ENCODE results near the gene NCSTN.

NCSTN gene

DNA sequence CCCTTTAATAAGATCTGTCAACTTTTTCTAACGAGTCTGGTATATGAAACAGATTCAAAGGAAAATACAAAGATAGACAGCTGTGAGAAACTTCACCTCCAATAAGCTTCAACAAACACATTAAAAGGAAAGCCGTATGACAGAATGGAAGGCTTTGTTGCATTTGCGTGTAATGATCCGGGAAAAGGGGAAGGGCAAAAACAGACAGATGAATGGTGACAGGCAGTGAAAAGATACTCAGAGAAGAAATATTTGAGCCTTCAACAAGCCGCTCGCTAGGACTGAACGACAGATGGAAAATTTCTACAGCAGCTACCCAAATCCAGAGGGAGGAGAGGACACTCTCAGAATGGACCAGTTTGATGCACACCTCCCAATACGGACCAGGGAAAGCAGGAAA, 15.0 kb upstream of the NCSTN start:
- H3K4me3 ChIP-seq (ENCODE audit: low read depth, low read length), result no peak overlapping the region
- no peak overlapping the region for H3K9ac ChIP-seq (ENCODE audit: low read depth, low read length)
- H3K4me1 ChIP-seq (ENCODE audit: control insufficient read depth, insufficient read depth, low read length), result no peaks in the 10 kb centered on the region
- no peaks in the 10 kb centered on the region for H3K27me3 ChIP-seq (ENCODE audit: control insufficient read depth, insufficient read depth, low read length)
- H3K9me3 ChIP-seq (ENCODE audit: control insufficient read depth, insufficient read depth, low read length), result no peaks in the 10 kb centered on the region
- H3K36me3 ChIP-seq (ENCODE audit: control insufficient read depth, insufficient read depth, low read length), result peaks cover 22% of the 10 kb centered on the region

DNA sequence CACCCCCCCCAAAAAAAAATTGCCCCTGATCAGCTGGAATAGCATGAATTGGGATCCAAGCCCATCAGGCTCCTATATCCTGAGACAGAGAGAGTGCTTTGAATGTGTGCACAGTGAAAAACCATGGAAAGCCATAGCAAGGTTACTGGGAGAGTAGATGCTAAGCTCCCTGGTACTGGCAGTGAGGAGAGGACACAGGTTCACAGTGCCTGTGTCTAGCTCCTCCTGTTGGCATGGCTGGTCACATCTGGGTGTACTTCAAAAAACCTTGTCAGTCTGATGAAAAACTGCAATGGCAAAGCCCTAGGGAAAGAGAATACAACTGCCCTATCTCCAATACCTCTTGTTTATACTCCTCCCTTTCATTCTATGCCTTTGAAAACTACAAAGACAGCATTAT, 13.1 kb upstream of the NCSTN start:
- Histone ChIP-seq H3K4me3 (ENCODE audit: low read depth, low read length) (no peak overlapping the region), H3K27me3 (ENCODE audit: control insufficient read depth, insufficient read depth, low read length) (no peaks in the 10 kb centered on the region), H3K4me1 (ENCODE audit: control insufficient read depth, insufficient read depth, low read length) (no peaks in the 10 kb centered on the region), H3K36me3 (ENCODE audit: control insufficient read depth, insufficient read depth, low read length) (peaks cover 23% of the 10 kb centered on the region), H3K9me3 (ENCODE audit: control insufficient read depth, insufficient read depth, low read length) (no peaks in the 10 kb centered on the region), H3K9ac (ENCODE audit: low read depth, low read length) (no peak overlapping the region)

DNA sequence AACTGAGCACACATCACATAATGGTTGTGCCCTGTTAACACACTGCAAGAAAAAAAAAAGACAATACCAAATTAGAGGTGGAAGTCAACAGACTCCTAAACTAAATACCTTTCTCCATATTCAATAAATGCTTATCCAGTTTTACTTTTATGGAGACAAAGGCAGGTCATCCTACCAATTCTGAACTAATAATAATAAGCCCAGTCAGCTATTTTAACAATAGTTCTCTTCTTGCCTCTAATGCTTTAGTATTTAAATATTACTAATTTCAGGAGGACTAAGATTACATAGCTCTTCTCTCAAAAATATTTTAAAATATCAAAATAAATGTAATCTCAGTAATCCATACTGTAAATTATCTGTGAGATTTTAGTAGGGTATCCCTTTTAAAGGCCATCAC, 10.7 kb upstream of the NCSTN start:
- no peak overlapping the region for H3K9ac ChIP-seq (ENCODE audit: low read depth, low read length)

DNA sequence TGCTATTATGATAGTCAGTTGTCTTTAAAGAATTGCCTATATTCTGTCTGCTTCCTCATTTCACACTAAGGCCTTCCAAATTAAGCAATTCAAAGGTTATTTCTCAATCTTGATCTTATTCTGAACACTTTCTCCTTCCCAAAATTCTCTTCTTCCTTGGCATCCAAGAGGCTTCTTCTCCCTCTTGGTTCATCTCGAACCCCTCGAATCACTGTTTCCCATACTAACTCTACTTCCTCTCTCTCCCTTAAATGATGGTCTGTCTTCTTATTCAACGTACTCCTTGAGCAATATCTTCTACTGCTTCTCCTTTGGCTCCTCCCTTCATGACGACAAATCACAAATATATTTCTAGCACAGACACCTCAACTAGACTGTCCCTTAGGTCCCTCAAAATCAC, 4.6 kb upstream of the NCSTN start:
- peaks cover 17% of the 10 kb centered on the region for H3K36me3 ChIP-seq (ENCODE audit: control insufficient read depth, insufficient read depth, low read length)
- H3K27me3 ChIP-seq (ENCODE audit: control insufficient read depth, insufficient read depth, low read length), result no peaks in the 10 kb centered on the region
- no peak overlapping the region for H3K4me3 ChIP-seq (ENCODE audit: low read depth, low read length)
- peaks cover 2% of the 10 kb centered on the region for H3K4me1 ChIP-seq (ENCODE audit: control insufficient read depth, insufficient read depth, low read length)
- H3K9ac ChIP-seq (ENCODE audit: low read depth, low read length), result no peak overlapping the region
- no peaks in the 10 kb centered on the region for H3K9me3 ChIP-seq (ENCODE audit: control insufficient read depth, insufficient read depth, low read length)

More for the DNA sequence above, 10.7 kb upstream of the NCSTN start:
- peaks cover 18% of the 10 kb centered on the region for H3K36me3 ChIP-seq (ENCODE audit: control insufficient read depth, insufficient read depth, low read length)
- H3K4me1 ChIP-seq (ENCODE audit: control insufficient read depth, insufficient read depth, low read length), result no peaks in the 10 kb centered on the region
- no peaks in the 10 kb centered on the region for H3K9me3 ChIP-seq (ENCODE audit: control insufficient read depth, insufficient read depth, low read length)
- H3K4me3 ChIP-seq (ENCODE audit: low read depth, low read length), result no peak overlapping the region
- no peaks in the 10 kb centered on the region for H3K27me3 ChIP-seq (ENCODE audit: control insufficient read depth, insufficient read depth, low read length)

DNA sequence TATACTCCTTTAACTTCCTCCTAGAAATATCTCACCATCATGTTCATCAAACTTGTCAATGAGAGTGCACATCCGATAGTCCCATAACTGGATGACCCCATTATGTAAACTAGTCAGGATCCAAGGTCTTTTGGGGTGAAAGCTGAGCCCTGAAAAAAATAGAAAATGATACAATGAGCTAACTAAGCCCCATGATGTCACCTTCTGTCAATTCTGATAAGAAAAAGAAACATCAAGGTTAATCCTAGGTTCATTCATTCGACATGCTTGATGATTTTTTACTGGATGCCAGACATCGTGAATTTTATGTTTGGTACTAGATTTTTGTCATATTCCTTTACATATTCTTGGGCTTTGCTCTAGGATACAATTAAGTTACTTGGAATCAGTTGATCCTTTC, 3.0 kb upstream of the NCSTN start:
- H3K27me3 ChIP-seq (ENCODE audit: control insufficient read depth, insufficient read depth, low read length), result no peaks in the 10 kb centered on the region
- peaks cover 2% of the 10 kb centered on the region for H3K4me1 ChIP-seq (ENCODE audit: control insufficient read depth, insufficient read depth, low read length)
- no peaks in the 10 kb centered on the region for H3K9me3 ChIP-seq (ENCODE audit: control insufficient read depth, insufficient read depth, low read length)
- H3K4me3 ChIP-seq (ENCODE audit: low read depth, low read length), result no peak overlapping the region
- H3K36me3 ChIP-seq (ENCODE audit: control insufficient read depth, insufficient read depth, low read length), result peaks cover 14% of the 10 kb centered on the region
- no peak overlapping the region for H3K9ac ChIP-seq (ENCODE audit: low read depth, low read length)

DNA sequence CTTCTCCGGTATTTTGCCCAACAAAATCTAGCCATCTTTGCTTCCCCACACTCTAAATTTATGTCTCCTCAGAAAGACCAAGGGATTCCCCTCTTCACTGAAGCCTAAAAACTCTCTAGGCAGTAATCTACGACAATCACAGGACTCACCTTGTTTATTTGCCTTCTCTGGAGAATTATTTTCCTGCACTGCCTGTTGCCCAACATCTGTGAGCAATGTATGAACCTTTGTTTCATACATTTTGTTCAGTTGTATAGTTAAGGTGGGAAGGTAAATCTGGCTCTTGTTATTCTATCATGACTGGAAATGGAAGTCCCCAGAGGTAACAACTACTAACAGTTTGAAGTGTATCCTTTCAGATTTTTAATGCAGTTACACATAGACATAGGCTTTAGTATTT, 2.3 kb upstream of the NCSTN start:
- Histone ChIP-seq H3K9me3 (ENCODE audit: control insufficient read depth, insufficient read depth, low read length) (no peaks in the 10 kb centered on the region), H3K36me3 (ENCODE audit: control insufficient read depth, insufficient read depth, low read length) (peaks cover 14% of the 10 kb centered on the region), H3K9ac (ENCODE audit: low read depth, low read length) (no peak overlapping the region), H3K4me1 (ENCODE audit: control insufficient read depth, insufficient read depth, low read length) (peaks cover 2% of the 10 kb centered on the region), H3K27me3 (ENCODE audit: control insufficient read depth, insufficient read depth, low read length) (no peaks in the 10 kb centered on the region), H3K4me3 (ENCODE audit: low read depth, low read length) (peak overlapping the region; percentile 3)

DNA sequence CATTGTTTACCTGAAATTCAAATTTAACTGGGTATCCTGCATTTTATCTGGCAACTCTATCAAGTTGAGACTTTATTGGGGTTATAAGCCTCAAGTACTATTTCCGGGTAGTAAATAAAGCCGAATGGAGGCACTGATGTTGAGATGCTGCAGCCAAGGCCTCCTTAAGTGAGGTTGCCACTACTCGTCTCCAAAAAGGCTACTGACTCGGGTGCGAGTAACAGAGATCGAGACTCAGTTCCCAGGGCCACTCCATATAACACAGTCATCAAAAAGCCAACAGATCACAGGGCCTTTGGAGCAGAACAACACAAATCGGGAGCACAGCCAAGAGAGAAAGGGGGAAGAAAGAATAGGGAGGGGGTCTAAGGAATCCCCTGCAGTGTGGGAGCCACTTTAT, 657 bp upstream of the NCSTN start:
- Histone ChIP-seq H3K4me1 (ENCODE audit: control insufficient read depth, insufficient read depth, low read length) (peaks cover 2% of the 10 kb centered on the region), H3K9ac (ENCODE audit: low read depth, low read length) (peak overlapping the region; percentile 98), H3K9me3 (ENCODE audit: control insufficient read depth, insufficient read depth, low read length) (no peaks in the 10 kb centered on the region), H3K4me3 (ENCODE audit: low read depth, low read length) (peak overlapping the region; percentile 90), H3K27me3 (ENCODE audit: control insufficient read depth, insufficient read depth, low read length) (no peaks in the 10 kb centered on the region), H3K36me3 (ENCODE audit: control insufficient read depth, insufficient read depth, low read length) (peaks cover 20% of the 10 kb centered on the region)

DNA sequence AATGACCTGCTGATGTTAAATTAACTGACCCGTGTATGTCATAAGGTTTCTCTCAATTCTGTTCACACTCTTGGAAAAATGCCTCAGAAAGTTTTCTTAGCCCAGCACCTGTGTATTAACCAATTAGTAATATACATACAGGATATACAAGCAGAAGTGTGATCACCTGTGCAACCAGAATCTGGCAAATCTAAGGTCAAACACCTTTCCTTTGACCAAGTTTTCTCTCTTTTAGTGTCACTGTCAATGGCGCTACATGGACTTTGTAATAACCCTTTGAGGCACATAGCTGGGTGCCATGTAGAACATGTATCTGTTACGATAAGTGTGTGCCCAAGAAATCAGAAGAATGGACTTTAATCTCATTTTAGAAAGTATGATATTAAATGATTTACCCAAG, 1.1 kb downstream of the NCSTN start:
- Histone ChIP-seq H3K27me3 (ENCODE audit: control insufficient read depth, insufficient read depth, low read length) (no peaks in the 10 kb centered on the region), H3K9ac (ENCODE audit: low read depth, low read length) (peak overlapping the region; percentile 98), H3K9me3 (ENCODE audit: control insufficient read depth, insufficient read depth, low read length) (no peaks in the 10 kb centered on the region), H3K4me1 (ENCODE audit: control insufficient read depth, insufficient read depth, low read length) (peaks cover 2% of the 10 kb centered on the region), H3K4me3 (ENCODE audit: low read depth, low read length) (peak overlapping the region; percentile 90), H3K36me3 (ENCODE audit: control insufficient read depth, insufficient read depth, low read length) (peaks cover 18% of the 10 kb centered on the region)

DNA sequence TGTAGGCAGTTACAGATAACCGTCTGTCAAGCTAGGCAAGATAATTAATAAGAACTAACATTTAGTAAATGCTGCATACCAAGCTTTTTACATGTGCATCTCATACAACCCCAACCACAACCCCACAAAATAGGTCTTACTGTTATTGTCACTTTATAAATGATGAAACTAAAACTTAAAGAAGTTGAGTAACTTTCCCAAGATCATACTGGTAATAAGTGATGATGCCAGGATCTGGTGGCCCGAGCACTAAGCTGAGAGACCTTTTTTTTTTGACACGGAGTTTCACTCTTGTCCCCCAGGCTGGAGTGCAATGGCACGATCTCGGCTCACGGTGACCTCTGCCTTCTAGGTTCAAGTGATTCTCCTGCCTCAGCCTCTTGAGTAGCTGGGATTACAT, 1.8 kb downstream of the NCSTN start:
- Histone ChIP-seq H3K27me3 (ENCODE audit: control insufficient read depth, insufficient read depth, low read length) (no peaks in the 10 kb centered on the region), H3K36me3 (ENCODE audit: control insufficient read depth, insufficient read depth, low read length) (peaks cover 18% of the 10 kb centered on the region), H3K4me1 (ENCODE audit: control insufficient read depth, insufficient read depth, low read length) (peaks cover 2% of the 10 kb centered on the region), H3K9ac (ENCODE audit: low read depth, low read length) (no peak overlapping the region), H3K4me3 (ENCODE audit: low read depth, low read length) (no peak overlapping the region), H3K9me3 (ENCODE audit: control insufficient read depth, insufficient read depth, low read length) (no peaks in the 10 kb centered on the region)

DNA sequence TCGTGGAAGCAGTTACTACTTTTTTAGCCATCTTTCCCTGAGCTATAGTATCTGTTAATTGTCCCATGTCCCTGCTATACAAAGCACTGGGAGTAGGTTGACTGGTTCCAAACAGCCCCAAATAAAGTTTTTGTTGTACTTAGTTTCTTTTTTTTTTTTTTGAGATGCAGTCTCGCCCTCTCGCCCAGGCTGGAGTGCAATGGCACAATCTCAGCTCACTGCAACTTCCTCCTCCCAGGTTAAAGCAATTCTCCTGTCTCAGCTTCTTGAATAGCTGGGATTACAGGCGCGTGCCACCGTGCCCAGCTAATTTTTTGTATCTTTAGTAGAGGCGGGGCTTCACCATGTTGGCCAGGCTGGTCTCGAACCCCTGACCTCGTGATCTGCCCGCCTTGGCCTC, 3.3 kb downstream of the NCSTN start:
- peaks cover 24% of the 10 kb centered on the region for H3K36me3 ChIP-seq (ENCODE audit: control insufficient read depth, insufficient read depth, low read length)
- H3K27me3 ChIP-seq (ENCODE audit: control insufficient read depth, insufficient read depth, low read length), result no peaks in the 10 kb centered on the region
- H3K9ac ChIP-seq (ENCODE audit: low read depth, low read length), result no peak overlapping the region
- H3K4me3 ChIP-seq (ENCODE audit: low read depth, low read length), result no peak overlapping the region
- no peaks in the 10 kb centered on the region for H3K9me3 ChIP-seq (ENCODE audit: control insufficient read depth, insufficient read depth, low read length)
- peaks cover 2% of the 10 kb centered on the region for H3K4me1 ChIP-seq (ENCODE audit: control insufficient read depth, insufficient read depth, low read length)

DNA sequence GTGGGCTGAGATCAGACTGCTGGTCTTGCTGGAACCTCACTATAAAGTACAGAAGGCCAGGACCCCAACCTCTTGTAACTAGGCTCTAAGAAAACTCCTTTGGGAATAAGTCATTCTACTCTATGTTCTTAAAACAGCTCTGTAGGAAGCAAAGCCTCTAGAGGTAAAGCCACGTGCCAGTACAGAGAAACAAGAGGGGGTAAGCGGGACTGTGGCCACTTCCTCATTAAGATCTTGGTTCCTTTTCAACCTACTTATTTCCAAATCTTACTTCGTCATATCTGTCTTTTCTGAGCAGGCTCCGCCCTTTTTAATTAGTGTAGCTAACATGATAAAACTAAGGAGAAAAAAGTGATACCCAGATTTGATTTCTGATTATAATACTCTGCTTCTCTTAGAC, 3.8 kb downstream of the NCSTN start:
- no peaks in the 10 kb centered on the region for H3K9me3 ChIP-seq (ENCODE audit: control insufficient read depth, insufficient read depth, low read length)
- peaks cover 25% of the 10 kb centered on the region for H3K36me3 ChIP-seq (ENCODE audit: control insufficient read depth, insufficient read depth, low read length)
- no peak overlapping the region for H3K9ac ChIP-seq (ENCODE audit: low read depth, low read length)
- H3K27me3 ChIP-seq (ENCODE audit: control insufficient read depth, insufficient read depth, low read length), result no peaks in the 10 kb centered on the region
- no peak overlapping the region for H3K4me3 ChIP-seq (ENCODE audit: low read depth, low read length)
- H3K4me1 ChIP-seq (ENCODE audit: control insufficient read depth, insufficient read depth, low read length), result no peaks in the 10 kb centered on the region

DNA sequence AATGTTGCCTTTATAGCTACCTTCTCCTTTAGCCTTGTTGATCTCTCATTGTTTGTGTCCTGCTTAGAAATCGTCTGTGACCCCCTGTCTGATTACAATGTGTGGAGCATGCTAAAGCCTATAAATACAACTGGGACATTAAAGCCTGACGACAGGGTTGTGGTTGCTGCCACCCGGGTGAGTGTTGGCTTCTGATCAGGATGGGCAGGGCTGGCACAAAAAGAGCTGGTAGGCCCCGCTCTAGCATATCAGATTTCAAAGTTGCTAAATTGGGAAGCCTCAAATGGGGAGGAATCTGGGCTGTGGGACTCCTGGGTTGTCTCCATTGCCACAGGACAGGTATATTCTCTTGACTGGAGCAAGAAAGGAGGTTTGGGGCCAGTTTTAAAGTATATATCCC, 8.4 kb downstream of the NCSTN start:
- peaks cover 2% of the 10 kb centered on the region for H3K4me1 ChIP-seq (ENCODE audit: control insufficient read depth, insufficient read depth, low read length)
- no peak overlapping the region for H3K9ac ChIP-seq (ENCODE audit: low read depth, low read length)
- H3K27me3 ChIP-seq (ENCODE audit: control insufficient read depth, insufficient read depth, low read length), result no peaks in the 10 kb centered on the region
- H3K36me3 ChIP-seq (ENCODE audit: control insufficient read depth, insufficient read depth, low read length), result peaks cover 62% of the 10 kb centered on the region
- H3K4me3 ChIP-seq (ENCODE audit: low read depth, low read length), result no peak overlapping the region
- H3K9me3 ChIP-seq (ENCODE audit: control insufficient read depth, insufficient read depth, low read length), result no peaks in the 10 kb centered on the region

DNA sequence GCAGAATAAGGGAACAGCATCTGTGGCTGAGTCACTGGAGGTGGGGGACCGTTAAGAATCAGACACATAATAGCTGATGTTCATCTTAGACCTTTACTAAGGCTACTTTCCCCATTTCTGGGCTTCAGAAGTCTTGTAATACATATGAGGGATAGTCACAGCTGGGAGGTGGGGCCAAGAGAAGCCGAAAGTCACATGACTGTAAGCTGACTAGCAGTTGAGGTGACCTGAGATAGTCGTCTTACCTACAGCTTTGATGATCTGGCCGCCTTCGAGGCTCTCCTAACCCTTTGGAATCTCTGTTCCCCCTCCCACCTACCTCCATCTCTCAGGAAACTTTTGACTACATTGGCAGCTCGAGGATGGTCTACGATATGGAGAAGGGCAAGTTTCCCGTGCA, 9.4 kb downstream of the NCSTN start:
- peaks cover 2% of the 10 kb centered on the region for H3K4me1 ChIP-seq (ENCODE audit: control insufficient read depth, insufficient read depth, low read length)
- H3K27me3 ChIP-seq (ENCODE audit: control insufficient read depth, insufficient read depth, low read length), result no peaks in the 10 kb centered on the region
- H3K36me3 ChIP-seq (ENCODE audit: control insufficient read depth, insufficient read depth, low read length), result peaks cover 69% of the 10 kb centered on the region
- H3K9me3 ChIP-seq (ENCODE audit: control insufficient read depth, insufficient read depth, low read length), result no peaks in the 10 kb centered on the region
- H3K4me3 ChIP-seq (ENCODE audit: low read depth, low read length), result no peak overlapping the region
- no peak overlapping the region for H3K9ac ChIP-seq (ENCODE audit: low read depth, low read length)
